Smooth muscle cell (in vitro differentiated cells): Measurements from ENCODE around the gene PDE9A. TPM values are rescaled to one million over a fixed set of nuclear protein-coding genes. Genes with fewer than 3 reads are reported as not detected.

Experiments
- DNase-seq: peaks from one replicate; lab custom pipeline; 2025; ENCODE audit not compliant: unreplicated experiment; lab: John Stamatoyannopoulos, UW
- H2AFZ ChIP-seq: fragments of 200-600 bp; sonication (generic); 2 replicates; pipeline ENCODE4 v1.6.0; 2016; ENCODE audit warnings: antibody characterized with exemption, low read depth, mild to moderate bottlenecking
- H3F3A ChIP-seq: fragments of 200-600 bp; sonication (generic); 2 replicates; pipeline ENCODE4 v1.6.0; 2017; ENCODE audit warnings: antibody characterized with exemption, low read depth
- H3K27ac ChIP-seq: fragments of 200-600 bp; sonication (generic); 2 replicates; pipeline ENCODE4 v1.5.1; 2016; ENCODE audit warnings: low read depth, mild to moderate bottlenecking
- H3K27me3 ChIP-seq: fragments of 200-600 bp; sonication (generic); 2 replicates; pipeline ENCODE4 v1.6.1; 2016; ENCODE audit warnings: low read depth, mild to moderate bottlenecking
- H3K36me3 ChIP-seq: fragments of 200-600 bp; sonication (generic); 2 replicates; pipeline ENCODE4 v1.5.1; 2016; ENCODE audit warnings: low read depth
- H3K4me1 ChIP-seq: fragments of 200-600 bp; sonication (generic); 2 replicates; pipeline ENCODE4 v1.5.1; 2016; ENCODE audit warnings: low read depth
- H3K4me2 ChIP-seq: fragments of 200-600 bp; sonication (generic); 2 replicates; pipeline ENCODE4 v1.6.0; 2016; ENCODE audit warnings: mild to moderate bottlenecking
- H3K4me3 ChIP-seq: fragments of 200-600 bp; sonication (generic); 2 replicates; pipeline ENCODE4 v1.5.1; 2016; ENCODE audit warnings: mild to moderate bottlenecking
- H3K79me2 ChIP-seq: fragments of 200-600 bp; sonication (generic); 2 replicates; pipeline ENCODE4 v1.6.0; 2016; ENCODE audit warnings: low read depth, mild to moderate bottlenecking
- H3K9ac ChIP-seq: fragments of 200-600 bp; sonication (generic); 2 replicates; pipeline ENCODE4 v1.6.0; 2016; ENCODE audit warnings: low read depth
- H3K9me3 ChIP-seq: fragments of 200-600 bp; sonication (generic); replicated peaks from 2 replicates; pipeline ENCODE4 v1.5.1; 2016; ENCODE audit warnings: low read depth
- H4K20me1 ChIP-seq: fragments of 200-600 bp; sonication (generic); 2 replicates; pipeline ENCODE4 v1.6.0; 2016; ENCODE audit warnings: low read depth
- CTCF ChIP-seq: fragments of 200-600 bp; sonication (generic); IDR thresholded peaks from 2 replicates; pipeline ENCODE4 v1.5.1; 2017; ENCODE audit warnings: borderline replicate concordance, mild to moderate bottlenecking, antibody characterized with exemption; ENCODE audit not compliant: insufficient read depth, poor library complexity, severe bottlenecking
- WGBS: methylation state at CpG from one replicate; pipeline ENCODE4 v1.1.7; 2016; ENCODE audit warnings: low lambda C conversion rate; 5-methylcytosine and 5-hydroxymethylcytosine counted together
- polyA plus RNA-seq: library from polyadenylated mRNA; unstranded; fragments of >200 nt; fragmentation: Nextera tagmentation; extraction: Ambion mirVana; gene quantifications from 2 replicates; pipeline ENCODE4 v1.2.1, GENCODE V29; 2016
- total RNA-seq: library from RNA; depleted of rRNA; stranded (reverse); fragments of >200 nt; gene quantifications from 2 replicates; pipeline ENCODE4 v1.2.3, GENCODE V29; 2014

The PDE9A gene
- total and polyA plus RNA-seq, 2 experiments from 2014 or later = 4.3 to 12.3 TPM

DNA sequence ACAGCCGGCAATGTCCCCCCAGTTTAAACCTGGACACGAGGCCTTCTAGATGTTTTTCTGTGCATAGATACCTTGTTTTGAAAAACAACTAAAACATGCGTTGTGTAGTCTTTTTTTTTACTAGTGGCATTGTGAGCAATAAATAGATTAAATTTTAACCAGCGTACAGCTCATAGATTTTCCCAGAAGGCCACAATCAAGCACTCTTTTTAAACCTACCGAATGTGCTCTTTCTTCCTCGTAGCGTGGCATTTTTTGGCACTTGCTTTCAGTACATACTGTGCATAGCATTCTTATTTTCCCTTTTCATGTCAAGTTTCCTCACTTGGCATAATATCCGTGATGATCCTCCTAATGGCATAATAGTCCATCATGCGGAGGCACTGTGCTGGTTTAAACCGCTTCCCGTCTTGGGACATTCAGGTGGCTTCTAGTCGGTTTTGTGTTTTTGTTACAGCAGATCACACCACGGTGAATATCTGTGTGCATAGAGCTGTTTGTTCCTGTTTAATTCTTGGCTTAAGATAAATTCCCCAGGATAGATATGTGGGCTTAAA, 95.3 kb downstream of the PDE9A start:
- H3K9me3 ChIP-seq = no peaks in the 10 kb centered on the region
- H3K4me2 ChIP-seq = peak overlapping the region; percentile 5
- WGBS = 70% methylated on average over 13 of the region's 13 CpGs
- no peak overlapping the region for H3K4me3 ChIP-seq
- peaks cover 9% of the 10 kb centered on the region for H3K4me1 ChIP-seq
- TF ChIP-seq CTCF = no peak
- no peak for DNase-seq
- H2AFZ ChIP-seq = no peak overlapping the region
- no peaks in the 10 kb centered on the region for H3K36me3 ChIP-seq
- no peak overlapping the region for H3K9ac ChIP-seq
- no peaks in the 10 kb centered on the region for H3F3A ChIP-seq
- no peak overlapping the region for H3K27ac ChIP-seq
- H3K27me3 ChIP-seq = no peaks in the 10 kb centered on the region
- H4K20me1 ChIP-seq = no peaks in the 10 kb centered on the region
- no peaks in the 10 kb centered on the region for H3K79me2 ChIP-seq

GRCh38 chr21:42750737-42751530, 97.5 kb downstream of the PDE9A start:
- H3K79me2 ChIP-seq = no peaks in the 10 kb centered on the region
- no peaks in the 10 kb centered on the region for H3K36me3 ChIP-seq
- no peaks in the 10 kb centered on the region for H3K27me3 ChIP-seq
- peaks cover 9% of the 10 kb centered on the region for H3K4me1 ChIP-seq
- no peak overlapping the region for H3K27ac ChIP-seq
- H3K4me2 ChIP-seq = no peak overlapping the region
- H4K20me1 ChIP-seq = no peaks in the 10 kb centered on the region
- no peak for DNase-seq
- no peaks in the 10 kb centered on the region for H3K9me3 ChIP-seq
- H2AFZ ChIP-seq = no peak overlapping the region
- TF ChIP-seq CTCF = no peak
- H3K9ac ChIP-seq = no peak overlapping the region
- no peaks in the 10 kb centered on the region for H3F3A ChIP-seq
- WGBS = 95% methylated on average over 23 of the region's 23 CpGs
- H3K4me3 ChIP-seq = no peak overlapping the region

- Histone ChIP-seq H3K4me1 (peaks cover 8% of the 10 kb centered on the region), H3F3A (no peaks in the 10 kb centered on the region), H3K9me3 (no peaks in the 10 kb centered on the region), H2AFZ (no peak overlapping the region), H3K36me3 (no peaks in the 10 kb centered on the region), H3K4me2 (no peak overlapping the region), H3K79me2 (no peaks in the 10 kb centered on the region), H4K20me1 (no peaks in the 10 kb centered on the region), H3K27me3 (no peaks in the 10 kb centered on the region), H3K9ac (no peak overlapping the region), H3K27ac (no peak overlapping the region), H3K4me3 (no peak overlapping the region)
- WGBS = 98% methylated on average over 9 of the region's 9 CpGs
- no peak for TF ChIP-seq CTCF
- no peak for DNase-seq
Observed at GRCh38 chr21:42751866-42752265, 98.4 kb downstream of the PDE9A start.
